ENCODE measurements around the gene SDE2.

- TF ChIP-seq, protein P1, sequence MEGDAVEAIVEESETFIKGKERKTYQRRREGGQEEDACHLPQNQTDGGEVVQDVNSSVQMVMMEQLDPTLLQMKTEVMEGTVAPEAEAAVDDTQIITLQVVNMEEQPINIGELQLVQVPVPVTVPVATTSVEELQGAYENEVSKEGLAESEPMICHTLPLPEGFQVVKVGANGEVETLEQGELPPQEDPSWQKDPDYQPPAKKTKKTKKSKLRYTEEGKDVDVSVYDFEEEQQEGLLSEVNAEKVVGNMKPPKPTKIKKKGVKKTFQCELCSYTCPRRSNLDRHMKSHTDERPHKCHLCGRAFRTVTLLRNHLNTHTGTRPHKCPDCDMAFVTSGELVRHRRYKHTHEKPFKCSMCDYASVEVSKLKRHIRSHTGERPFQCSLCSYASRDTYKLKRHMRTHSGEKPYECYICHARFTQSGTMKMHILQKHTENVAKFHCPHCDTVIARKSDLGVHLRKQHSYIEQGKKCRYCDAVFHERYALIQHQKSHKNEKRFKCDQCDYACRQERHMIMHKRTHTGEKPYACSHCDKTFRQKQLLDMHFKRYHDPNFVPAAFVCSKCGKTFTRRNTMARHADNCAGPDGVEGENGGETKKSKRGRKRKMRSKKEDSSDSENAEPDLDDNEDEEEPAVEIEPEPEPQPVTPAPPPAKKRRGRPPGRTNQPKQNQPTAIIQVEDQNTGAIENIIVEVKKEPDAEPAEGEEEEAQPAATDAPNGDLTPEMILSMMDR (IDR thresholded peaks at IDR 0.05), result no peak
- TF ChIP-seq POLR2A (IDR thresholded peaks at IDR 0.05), result no peak
Observed at GRCh38 chr1:225958041-225958440, 41.1 kb downstream of the SDE2 start.

All from thyroid gland (tissue), 4 donors.